Activated B cell treated with CpG ODN at 0.5 μM for 24 hours (primary cell): ENCODE data around the gene AIPL1. TPM values are rescaled to one million over a fixed set of nuclear protein-coding genes. Genes with fewer than 3 reads are reported as not detected.

Experiments used
- ATAC-seq: fragments of 200-7000 bp; cut with Tn5 transposase; one replicate; pipeline ENCODE4 v1.10.0; 2021; ENCODE audit warnings: low read depth, mild to moderate bottlenecking, moderate library complexity
- CTCF ChIA-PET: fragments of 350-600 bp; sonication (Branson Sonifier 250); formaldehyde crosslinking; loops from one replicate; lab custom pipeline; 2021; ENCODE audit warnings: antibody characterized with exemption; lab: Charles Lee
- POLR2A ChIA-PET: fragments of 350-600 bp; sonication (Branson Sonifier 250); formaldehyde crosslinking; loops from one replicate; lab custom pipeline; 2021; ENCODE audit warnings: antibody characterized with exemption; lab: Charles Lee
- DNase-seq: peaks from one replicate; pipeline ENCODE4 v3.0.0; 2022
- H3K27ac Mint-ChIP-seq: one replicate; pipeline ENCODE4 v1.8.0; 2020; ENCODE audit warnings: mixed read lengths
- H3K27me3 Mint-ChIP-seq: one replicate; pipeline ENCODE4 v1.8.0; 2021; ENCODE audit warnings: mixed read lengths
- H3K36me3 Mint-ChIP-seq: one replicate; pipeline ENCODE4 v1.8.0; 2021; ENCODE audit warnings: low read depth, mixed read lengths
- H3K4me1 Mint-ChIP-seq: one replicate; pipeline ENCODE4 v1.8.0; 2021; ENCODE audit warnings: mixed read lengths
- H3K4me3 Mint-ChIP-seq: one replicate; pipeline ENCODE4 v1.8.0; 2020; ENCODE audit warnings: mild to moderate bottlenecking, mixed read lengths
- H3K9me3 Mint-ChIP-seq: one replicate; pipeline ENCODE4 v1.8.0; 2020; ENCODE audit warnings: mixed read lengths
- intact Hi-C: fragments of 100-400 bp; cut with micrococcal nuclease; formaldehyde crosslinking; loops from one replicate; pipeline ENCODE4 v1.15.1; 2024
- total RNA-seq: library from RNA; stranded (reverse); gene quantifications from 2 replicates; pipeline ENCODE4 v1.2.3, GENCODE V29; 2022
- TF ChIP-seq, protein P1 (sequence below): fragments of 200-600 bp; IDR thresholded peaks from one replicate; pipeline ENCODE4 v1.8.0; 2022; ENCODE audit warnings: antibody characterized with exemption, mild to moderate bottlenecking

Gene AIPL1
- total RNA-seq, 1 donor from 2014 or later, result not detected

DNA sequence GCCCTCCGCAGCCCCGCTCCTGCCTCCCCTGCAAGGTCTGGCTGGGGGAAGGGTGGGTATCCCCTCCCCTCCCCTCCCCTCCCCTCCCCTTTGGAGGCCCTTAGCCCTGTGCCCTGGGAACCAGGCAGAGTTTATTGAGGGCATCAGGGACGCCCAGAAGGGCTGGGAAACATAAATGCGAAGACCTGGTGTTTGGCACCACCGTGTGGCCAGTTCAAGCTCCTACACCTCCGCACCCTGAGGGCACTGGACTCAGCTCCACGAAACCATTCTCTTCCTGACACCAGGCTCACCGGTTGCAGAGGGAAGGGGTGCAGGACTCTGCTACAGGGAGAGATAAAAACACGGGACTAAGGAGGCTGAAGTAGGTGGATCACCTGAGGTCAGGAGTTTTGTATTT, 1.0 kb upstream of the AIPL1 start:
- ChIA-PET POLR2A (interaction anchor here (0.6 kb wide), 1 partner anchor 131 kb away, joined by 11 read pairs; no protein-coding TSS in a partner anchor), CTCF (interaction anchor here (0.6 to 2.9 kb wide), 10 partner anchors 9 to 854 kb away, joined by 3 to 28 read pairs (median 6); partner anchors contain the start of genes NLRP1 and PIMREG)
- Mint-ChIP-seq H3K36me3 (no peaks in the 10 kb centered on the region), H3K27me3 (peaks cover 36% of the 10 kb centered on the region), H3K27ac (no peak overlapping the region), H3K4me1 (peaks cover 2% of the 10 kb centered on the region), H3K9me3 (peaks cover 6% of the 10 kb centered on the region), H3K4me3 (no peak overlapping the region)
- DNase-seq (peak; percentile 39), ATAC-seq (peak; percentile 95)
- intact Hi-C loops, result loop anchor here (1.0 to 5.0 kb wide), 3 partner anchors 729 to 849 kb away; no protein-coding TSS in a partner anchor
- TF ChIP-seq, protein P1, sequence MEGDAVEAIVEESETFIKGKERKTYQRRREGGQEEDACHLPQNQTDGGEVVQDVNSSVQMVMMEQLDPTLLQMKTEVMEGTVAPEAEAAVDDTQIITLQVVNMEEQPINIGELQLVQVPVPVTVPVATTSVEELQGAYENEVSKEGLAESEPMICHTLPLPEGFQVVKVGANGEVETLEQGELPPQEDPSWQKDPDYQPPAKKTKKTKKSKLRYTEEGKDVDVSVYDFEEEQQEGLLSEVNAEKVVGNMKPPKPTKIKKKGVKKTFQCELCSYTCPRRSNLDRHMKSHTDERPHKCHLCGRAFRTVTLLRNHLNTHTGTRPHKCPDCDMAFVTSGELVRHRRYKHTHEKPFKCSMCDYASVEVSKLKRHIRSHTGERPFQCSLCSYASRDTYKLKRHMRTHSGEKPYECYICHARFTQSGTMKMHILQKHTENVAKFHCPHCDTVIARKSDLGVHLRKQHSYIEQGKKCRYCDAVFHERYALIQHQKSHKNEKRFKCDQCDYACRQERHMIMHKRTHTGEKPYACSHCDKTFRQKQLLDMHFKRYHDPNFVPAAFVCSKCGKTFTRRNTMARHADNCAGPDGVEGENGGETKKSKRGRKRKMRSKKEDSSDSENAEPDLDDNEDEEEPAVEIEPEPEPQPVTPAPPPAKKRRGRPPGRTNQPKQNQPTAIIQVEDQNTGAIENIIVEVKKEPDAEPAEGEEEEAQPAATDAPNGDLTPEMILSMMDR, result no peak

DNA sequence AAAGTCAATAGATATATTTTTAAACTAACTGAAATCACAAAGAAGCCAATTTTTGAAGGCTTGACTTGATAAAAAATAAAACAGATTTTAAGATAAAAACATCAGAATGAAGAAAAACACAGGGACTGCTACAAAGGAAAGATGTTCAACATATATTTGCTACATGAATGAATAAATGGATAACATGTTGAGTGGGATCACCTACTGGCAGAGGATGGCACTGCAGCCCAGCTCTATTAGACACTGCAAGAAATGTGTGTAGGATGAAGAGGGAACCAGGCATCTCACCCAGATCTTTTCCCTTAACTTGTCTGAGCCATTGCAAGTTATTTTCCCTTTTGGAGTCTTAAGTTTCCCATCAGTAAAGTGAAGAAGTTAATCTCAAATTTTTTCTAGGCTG, 4.2 kb downstream of the AIPL1 start:
- H3K27me3 Mint-ChIP-seq, result peaks cover 10% of the 10 kb centered on the region

DNA sequence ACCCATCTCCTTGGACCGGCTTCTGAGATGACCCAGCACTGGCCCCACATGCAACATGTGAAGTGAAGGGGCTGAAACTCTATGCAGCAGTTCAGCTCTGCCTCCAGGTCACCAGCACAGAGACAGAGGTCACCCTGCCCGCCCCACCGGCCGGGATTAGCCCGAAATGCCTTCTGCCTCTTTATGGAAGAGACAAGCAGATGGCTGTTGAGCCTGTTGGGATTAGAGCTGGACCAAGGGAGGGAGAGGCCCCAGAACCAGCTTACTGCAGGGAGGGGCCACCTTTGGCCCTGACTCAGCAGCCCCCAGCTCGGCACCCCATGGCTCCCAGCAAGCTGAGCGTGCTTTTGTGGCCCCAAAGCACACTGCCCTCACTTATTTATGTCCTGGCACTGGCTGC, 5.7 kb downstream of the AIPL1 start:
- CTCF ChIA-PET, result no interaction called here
- peaks cover 10% of the 10 kb centered on the region for H3K4me1 Mint-ChIP-seq
- ATAC-seq (no peak), DNase-seq (no peak)
- TF ChIP-seq, protein P1, result no peak
- H3K4me3 Mint-ChIP-seq, result no peak overlapping the region
- H3K27ac Mint-ChIP-seq, result no peak overlapping the region
- H3K9me3 Mint-ChIP-seq, result peaks cover 12% of the 10 kb centered on the region
- peaks cover 3% of the 10 kb centered on the region for H3K36me3 Mint-ChIP-seq
- peaks cover 12% of the 10 kb centered on the region for H3K27me3 Mint-ChIP-seq
- POLR2A ChIA-PET, result no interaction called here
- intact Hi-C loops, result no loop called here

More for the DNA sequence above, 4.2 kb downstream of the AIPL1 start:
- TF ChIP-seq, protein P1, result no peak
- DNase-seq (no peak), ATAC-seq (no peak)
- ChIA-PET CTCF (no interaction called here), POLR2A (no interaction called here)
- intact Hi-C loops, result no loop called here
- H3K27ac Mint-ChIP-seq, result no peak overlapping the region
- H3K9me3 Mint-ChIP-seq, result peaks cover 12% of the 10 kb centered on the region
- peaks cover 10% of the 10 kb centered on the region for H3K4me1 Mint-ChIP-seq
- H3K4me3 Mint-ChIP-seq, result no peak overlapping the region
- H3K36me3 Mint-ChIP-seq, result peaks cover 3% of the 10 kb centered on the region

DNA sequence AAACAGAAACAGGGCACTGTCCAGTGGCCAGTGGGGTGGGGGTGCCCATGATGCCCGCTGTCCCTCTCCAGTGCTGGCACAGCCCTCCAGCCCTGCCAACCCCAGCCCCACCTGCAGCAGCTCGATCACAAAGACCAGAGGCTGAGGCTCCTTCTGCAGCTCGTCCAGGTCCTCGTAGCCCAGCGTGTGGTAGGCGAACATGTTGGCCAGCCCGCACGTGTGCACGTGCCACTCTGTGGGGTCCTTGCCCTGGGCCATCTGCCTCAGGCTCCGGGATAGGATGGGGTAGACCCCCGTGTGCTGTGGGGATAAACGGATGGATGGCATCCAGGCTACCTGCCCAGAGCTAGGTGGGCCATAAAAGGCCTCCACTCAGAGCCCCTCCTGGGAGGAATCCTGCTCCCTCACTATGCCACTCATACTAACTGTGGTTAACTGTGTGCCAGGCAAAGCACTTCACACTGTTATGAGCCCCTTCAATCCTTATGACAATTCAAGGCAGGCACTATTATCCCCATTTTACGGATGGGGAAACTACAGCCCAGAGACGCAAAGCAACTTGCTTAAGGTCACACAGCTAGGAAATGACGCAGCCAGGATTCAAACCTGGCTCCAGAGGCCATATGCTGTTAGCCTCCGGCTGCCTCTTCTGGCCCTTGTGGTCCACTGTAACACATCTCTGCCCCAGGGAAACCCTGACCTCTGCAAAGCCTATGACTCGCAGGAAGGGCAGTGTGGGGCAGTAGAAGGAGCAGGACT, 6.5 kb downstream of the AIPL1 start:
- Mint-ChIP-seq H3K4me1 (peaks cover 10% of the 10 kb centered on the region), H3K9me3 (peaks cover 12% of the 10 kb centered on the region), H3K27me3 (peaks cover 8% of the 10 kb centered on the region), H3K27ac (no peak overlapping the region), H3K36me3 (peaks cover 3% of the 10 kb centered on the region), H3K4me3 (no peak overlapping the region)
- ChIA-PET POLR2A (no interaction called here), CTCF (interaction anchor here (0.6 to 0.7 kb wide), 2 partner anchors 839 to 900 kb away, joined by 3 read pairs; no protein-coding TSS in a partner anchor)
- TF ChIP-seq, protein P1, result no peak
- ATAC-seq (no peak), DNase-seq (no peak)
- intact Hi-C loops, result no loop called here

DNA sequence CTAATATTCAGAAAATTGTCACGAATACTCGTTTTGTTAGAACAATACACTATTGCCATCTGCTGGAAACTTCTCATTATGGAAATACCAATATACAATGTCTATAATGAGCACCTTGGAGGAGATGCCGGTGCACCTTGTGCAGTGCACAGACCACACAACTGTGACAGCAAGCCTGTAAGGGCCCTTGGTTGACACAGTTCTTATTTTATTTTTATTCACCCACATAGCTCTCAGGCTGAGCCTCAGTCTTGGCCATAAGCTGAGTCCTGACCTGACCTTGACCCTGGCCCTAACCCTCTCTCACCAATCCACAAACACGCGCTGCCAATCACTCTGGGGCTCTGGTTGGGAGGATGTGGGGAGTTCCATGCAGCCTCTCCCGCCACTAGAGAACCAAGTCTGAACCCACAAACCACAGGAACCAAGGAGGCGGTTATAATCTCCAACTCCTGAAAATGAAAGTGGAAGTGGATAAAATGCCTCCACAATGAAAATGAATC, 7.6 kb downstream of the AIPL1 start:
- Mint-ChIP-seq H3K27ac (peak overlapping the region; percentile 59), H3K4me1 (peaks cover 10% of the 10 kb centered on the region), H3K4me3 (peak overlapping the region; percentile 11), H3K36me3 (peaks cover 3% of the 10 kb centered on the region), H3K9me3 (peaks cover 12% of the 10 kb centered on the region), H3K27me3 (peaks cover 11% of the 10 kb centered on the region)
- DNase-seq (no peak), ATAC-seq (peak; percentile 34)
- TF ChIP-seq, protein P1, result no peak
- POLR2A ChIA-PET, result no interaction called here
- CTCF ChIA-PET, result interaction anchor here (0.7 kb wide), 1 partner anchor 899 kb away, joined by 3 read pairs; no protein-coding TSS in a partner anchor
- intact Hi-C loops, result no loop called here
